Ovary (tissue), 9 donors: ENCODE data around the gene NKAIN4. TPM values are rescaled to one million over a fixed set of nuclear protein-coding genes. Genes with fewer than 3 reads are reported as not detected.

ENCODE experiments used
- DNase-seq, 5 donors: peaks; one replicate each; pipeline ENCODE4 v3.0.0-alpha.2; 2019 to 2020
- H3K27ac ChIP-seq, 2 donors: fragments of 200-600 bp; one replicate each; pipeline versions ENCODE4 v1.5.1 to v1.8.0; 2019 to 2022
- H3K27me3 ChIP-seq: fragments of 200-600 bp; one replicate; pipeline ENCODE4 v1.8.0; 2022
- H3K36me3 ChIP-seq: fragments of 200-600 bp; sonication (generic); one replicate; pipeline ENCODE4 v1.5.1; 2019
- H3K4me1 ChIP-seq: one replicate; pipeline ENCODE4 v1.8.1; 2013; ENCODE audit warnings: mild to moderate bottlenecking, moderate library complexity; ENCODE audit not compliant: insufficient read depth
- H3K4me3 ChIP-seq: fragments of 200-600 bp; sonication (generic); one replicate; pipeline ENCODE4 v1.5.1; 2017
- H3K9me3 ChIP-seq, 2 donors: fragments of 200-600 bp in 1 of 2; sonication (generic) in 1 of 2; one replicate each; pipeline versions ENCODE4 v1.5.1 to v1.8.1; 2013 to 2019; ENCODE audit warnings: mild to moderate bottlenecking in 1 of 2, moderate library complexity in 1 of 2
- EP300 ChIP-seq: sonication (generic); formaldehyde crosslinking; IDR thresholded peaks from one replicate; pipeline ENCODE4 v1.6.1; 2017; ENCODE audit warnings: antibody characterized with exemption
- POLR2A ChIP-seq: fragments of 450-650 bp; IDR thresholded peaks from one replicate; pipeline ENCODE4 v1.6.1; 2017; ENCODE audit warnings: antibody characterized with exemption, mild to moderate bottlenecking, moderate library complexity
- WGBS, 3 donors: extraction: QIAGEN DNeasy Blood & Tissue Kit in 1 of 3; methylation state at CpG; one replicate each; pipeline versions ENCODE4 v1.1.5 to v1.1.7; 2013 to 2017; 5-methylcytosine and 5-hydroxymethylcytosine counted together
- intact Hi-C, 4 donors: fragments of 100-400 bp; cut with DNase I; formaldehyde crosslinking; loops; one replicate each; pipeline versions ENCODE4 v1.11.0 to v1.15.1; 2022 to 2023
- polyA plus RNA-seq, 2 donors: library from polyadenylated mRNA; stranded (reverse); fragments of 200-250 nt in 1 of 2; fragments of 350-450 nt in 1 of 2; fragmentation: Illumina TruSeq in 1 of 2; extraction: RNeasy Lipid Tissue Mini Kit (QIAGEN cat#74804) in 1 of 2; gene quantifications; one replicate each; pipeline ENCODE4 v1.2.3, GENCODE V29; 2013 to 2014
- total RNA-seq, 7 donors: library from RNA; depleted of rRNA in 2 of 7; stranded (reverse); fragments of >200 nt in 2 of 7; fragmentation: NEBNext Ultra II Directional in 3 of 7; extraction: Animal tissue kit (Norgen Biotek cat#: 25700) in 3 of 7; gene quantifications; one replicate each; pipeline versions ENCODE4 v1.1.0 to v1.2.4, GENCODE V29; 2016 to 2023
- TF ChIP-seq, protein P1 (sequence below), 3 donors: fragments of 450-650 bp in 2 of 3; fragments of 200-600 bp in 1 of 3; IDR thresholded peaks; one replicate each; pipeline versions ENCODE4 v1.5.1 to v1.8.0; 2016 to 2022; ENCODE audit warnings: antibody characterized with exemption in 3 of 3, mild to moderate bottlenecking in 1 of 3
- donor health status: DM: no; HTN: no; CAD: no; lungs with moderate emphysema.
- donor health status: DM: no; HTN: no; CAD: no.
- donor health status: Bipolar disorder and iron deficiency.
- donor health status: DM: yes; HTN: yes; CAD: no.
- donor health status: DM: no; HTN: no; CAD: no.
- donor health status: DM: yes; HTN: yes; CAD: no.

NKAIN4 gene
- total and polyA plus RNA-seq, 9 donors, result 0.18 to 0.24 TPM; not detected in 7

DNA sequence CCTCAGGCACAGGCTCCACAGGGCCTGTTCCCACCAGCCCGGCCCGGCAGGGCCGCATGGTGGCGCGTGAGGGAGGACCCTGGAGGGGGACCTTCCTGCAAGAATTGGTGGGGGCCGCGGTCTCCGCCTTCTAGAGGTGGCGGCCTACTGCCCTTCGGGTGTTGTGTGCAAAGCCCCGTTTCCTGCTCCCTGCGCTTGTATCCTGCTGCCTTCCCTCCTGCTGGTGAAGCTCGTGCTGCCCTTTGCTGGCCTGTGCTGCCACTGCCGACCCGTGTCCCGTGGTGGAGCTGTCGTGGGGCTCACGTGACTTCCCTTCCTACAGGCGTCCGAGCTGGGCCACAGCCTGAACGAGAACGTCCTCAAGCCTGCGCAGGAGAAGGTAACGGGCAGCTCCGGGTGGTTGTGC, 30.3 kb upstream of the NKAIN4 start:
- Histone ChIP-seq H3K27me3 (no peaks in the 10 kb centered on the region), H3K27ac (no peak overlapping the region), H3K4me3 (no peak overlapping the region), H3K36me3 (no peaks in the 10 kb centered on the region), H3K9me3 (no peaks in the 10 kb centered on the region), H3K4me1 (no peaks in the 10 kb centered on the region)
- no peak for TF ChIP-seq EP300
- 75 to 84% (median 82%) methylated on average over 25 of the region's 25 CpGs for WGBS, 3 donors
- intact Hi-C loops, result no loop called here
- DNase-seq, result no peak

DNA sequence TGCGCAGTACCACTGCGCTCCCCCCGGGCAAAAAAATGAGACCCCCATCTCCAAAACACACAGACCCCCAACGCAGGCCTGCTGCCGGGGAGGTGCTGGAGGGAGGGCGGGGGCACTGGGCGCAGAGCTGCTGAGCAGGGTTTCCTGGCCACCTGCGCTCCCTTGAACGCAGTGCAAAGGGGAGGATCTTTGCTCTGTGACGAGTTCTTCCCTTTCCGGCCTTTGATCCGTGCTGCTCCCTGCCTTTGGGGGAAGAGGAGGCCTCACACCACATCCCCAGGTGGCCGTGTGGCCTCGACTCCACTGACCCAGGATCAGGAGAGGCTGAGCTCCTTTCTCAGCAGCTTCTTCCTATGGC, 29.8 kb upstream of the NKAIN4 start:
- Histone ChIP-seq H3K36me3 (no peaks in the 10 kb centered on the region), H3K27ac (no peak overlapping the region), H3K9me3 (no peaks in the 10 kb centered on the region), H3K4me1 (no peaks in the 10 kb centered on the region), H3K4me3 (no peak overlapping the region), H3K27me3 (no peaks in the 10 kb centered on the region)
- intact Hi-C loops, result no loop called here
- TF ChIP-seq EP300 (no peak), POLR2A (no peak)
- TF ChIP-seq, protein P1, sequence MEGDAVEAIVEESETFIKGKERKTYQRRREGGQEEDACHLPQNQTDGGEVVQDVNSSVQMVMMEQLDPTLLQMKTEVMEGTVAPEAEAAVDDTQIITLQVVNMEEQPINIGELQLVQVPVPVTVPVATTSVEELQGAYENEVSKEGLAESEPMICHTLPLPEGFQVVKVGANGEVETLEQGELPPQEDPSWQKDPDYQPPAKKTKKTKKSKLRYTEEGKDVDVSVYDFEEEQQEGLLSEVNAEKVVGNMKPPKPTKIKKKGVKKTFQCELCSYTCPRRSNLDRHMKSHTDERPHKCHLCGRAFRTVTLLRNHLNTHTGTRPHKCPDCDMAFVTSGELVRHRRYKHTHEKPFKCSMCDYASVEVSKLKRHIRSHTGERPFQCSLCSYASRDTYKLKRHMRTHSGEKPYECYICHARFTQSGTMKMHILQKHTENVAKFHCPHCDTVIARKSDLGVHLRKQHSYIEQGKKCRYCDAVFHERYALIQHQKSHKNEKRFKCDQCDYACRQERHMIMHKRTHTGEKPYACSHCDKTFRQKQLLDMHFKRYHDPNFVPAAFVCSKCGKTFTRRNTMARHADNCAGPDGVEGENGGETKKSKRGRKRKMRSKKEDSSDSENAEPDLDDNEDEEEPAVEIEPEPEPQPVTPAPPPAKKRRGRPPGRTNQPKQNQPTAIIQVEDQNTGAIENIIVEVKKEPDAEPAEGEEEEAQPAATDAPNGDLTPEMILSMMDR (IDR thresholded peaks at IDR 0.05), result no peak
- 72 to 80% (median 77%) methylated on average over 14 of the region's 14 CpGs for WGBS, 3 donors
- DNase-seq, result no peak

DNA sequence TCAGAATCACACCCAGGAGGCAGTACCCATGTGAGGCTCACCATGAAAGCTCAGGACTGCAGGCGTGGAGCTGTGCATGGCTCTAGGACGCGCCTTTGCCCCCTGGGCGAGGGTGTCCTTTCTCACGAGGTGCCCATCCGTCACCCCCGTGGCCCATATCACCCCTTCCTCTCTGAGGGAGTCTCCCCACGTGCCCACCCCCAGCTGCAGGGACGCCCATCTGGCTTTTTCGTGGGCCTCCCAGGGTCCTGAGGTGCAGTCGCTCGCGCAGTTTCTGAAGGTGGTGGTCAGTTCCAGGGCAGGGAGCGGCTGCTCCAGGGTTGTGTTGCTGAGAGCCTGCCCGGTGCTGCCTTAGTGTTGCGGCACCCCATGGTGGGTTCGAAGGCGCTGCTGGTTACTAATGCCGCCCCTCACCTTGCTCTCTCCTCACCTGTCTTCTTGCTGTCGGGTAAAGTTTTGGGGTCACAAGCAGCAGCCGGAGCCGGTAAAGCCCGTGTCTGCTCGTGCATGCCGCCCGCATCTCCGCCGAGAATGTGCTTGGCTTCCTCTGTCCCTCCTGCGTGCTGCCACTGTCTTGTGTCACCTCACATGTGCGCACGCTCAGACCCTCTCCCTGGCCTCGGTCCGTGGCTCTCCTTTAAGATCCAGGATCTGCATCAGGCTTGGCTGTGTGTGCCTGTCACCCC, 29.3 kb upstream of the NKAIN4 start:
- intact Hi-C loops, result no loop called here
- H3K36me3 ChIP-seq, result no peaks in the 10 kb centered on the region
- no peak overlapping the region for H3K4me3 ChIP-seq
- H3K27me3 ChIP-seq, result no peaks in the 10 kb centered on the region
- no peak for DNase-seq
- no peak overlapping the region for H3K27ac ChIP-seq
- no peak for TF ChIP-seq EP300
- TF ChIP-seq, protein P1 (IDR thresholded peaks at IDR 0.05), result no peak
- no peak for TF ChIP-seq POLR2A
- WGBS, 3 donors, result 92 to 94% (median 92%) methylated on average over 33 of the region's 33 CpGs
- no peaks in the 10 kb centered on the region for H3K9me3 ChIP-seq
- no peaks in the 10 kb centered on the region for H3K4me1 ChIP-seq

DNA sequence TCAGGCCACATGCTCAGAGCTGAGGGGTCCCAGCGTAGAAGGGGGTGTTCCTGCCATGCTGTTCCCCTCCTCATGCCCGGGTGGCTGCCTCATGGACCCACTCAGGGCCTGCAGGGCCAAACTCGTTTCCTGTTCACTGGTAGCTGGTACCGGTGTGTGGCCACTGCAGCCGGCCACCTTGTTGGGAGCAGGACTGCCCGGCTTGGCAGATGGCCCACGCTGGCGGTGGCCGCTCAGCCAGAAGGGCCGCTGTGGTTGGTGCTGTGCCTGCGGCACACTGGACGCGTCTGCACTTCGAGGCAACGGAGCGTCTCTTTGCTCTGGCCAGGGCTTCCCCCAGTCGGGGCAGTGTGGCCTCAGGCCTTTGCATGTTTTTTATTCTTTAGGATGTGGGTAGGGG, 28.7 kb upstream of the NKAIN4 start:
- H3K36me3 ChIP-seq, result no peaks in the 10 kb centered on the region
- WGBS, 3 donors, result 88 to 92% (median 89%) methylated on average over 17 of the region's 17 CpGs
- intact Hi-C loops, result no loop called here

More for the DNA sequence above, 28.7 kb upstream of the NKAIN4 start:
- DNase-seq, result no peak
- TF ChIP-seq, protein P1 (IDR thresholded peaks at IDR 0.05), result no peak
- no peak for TF ChIP-seq EP300
- no peak for TF ChIP-seq POLR2A
- no peaks in the 10 kb centered on the region for H3K9me3 ChIP-seq
- no peaks in the 10 kb centered on the region for H3K27me3 ChIP-seq
- H3K4me3 ChIP-seq, result no peak overlapping the region
- H3K4me1 ChIP-seq, result no peaks in the 10 kb centered on the region
- H3K27ac ChIP-seq, result no peak overlapping the region
